GM12878 (cell line): ENCODE measurements around the gene RABL6.
"Not testable (repeated sequence)": the region's sequence is repeated elsewhere in the genome, so short reads cannot be mapped to it uniquely, and the experiment has no call there.

Experiments used
- ASH2L ChIP-seq: fragments of 300-600, 200-600 bp; sonication (generic); IDR thresholded peaks from 2 replicates; pipeline ENCODE4 v1.6.1; 2017; ENCODE audit warnings: low read depth, mild to moderate bottlenecking, borderline replicate concordance
- BRCA1 ChIP-seq: IDR thresholded peaks from 2 replicates; pipeline ENCODE4 v1.6.1; 2011; ENCODE audit warnings: low read depth, low read length, improper control_type of control experiment
- CBX5 ChIP-seq: sonication (generic); IDR thresholded peaks from 2 replicates; pipeline ENCODE4 v1.6.1; 2016; ENCODE audit warnings: low read depth, moderate library complexity, mild to moderate bottlenecking, inconsistent platforms
- CTCF ChIP-seq, 3 experiments: IDR thresholded peaks in 2 of 3; conservative IDR thresholded peaks in 1 of 3; 2 replicates each; pipeline ENCODE4 v1.5.1; 2011; ENCODE audit warnings: low read depth in 3 of 3, low read length in 3 of 3, mild to moderate bottlenecking in 3 of 3, control low read depth in 2 of 3, moderate library complexity in 2 of 3, inconsistent platforms in 1 of 3, mixed read lengths in 1 of 3; ENCODE audit not compliant: control insufficient read depth in 2 of 3, insufficient read depth in 1 of 3; ENCODE audit errors: extremely low read depth in 1 of 3
- HDGF ChIP-seq: fragments of 450-650 bp; IDR thresholded peaks from 2 replicates; pipeline ENCODE4 v1.6.1; 2016; ENCODE audit warnings: antibody characterized with exemption
- IRF4 ChIP-seq: IDR thresholded peaks from 2 replicates; pipeline ENCODE4 v1.6.1; 2011; ENCODE audit warnings: low read depth, low read length
- LARP7 ChIP-seq: fragments of 450-650 bp; IDR thresholded peaks from 2 replicates; pipeline ENCODE4 v1.6.1; 2017; ENCODE audit warnings: mild to moderate bottlenecking
- MYC ChIP-seq: IDR thresholded peaks from 2 replicates; pipeline ENCODE4 v1.6.1; 2011; ENCODE audit warnings: mild to moderate bottlenecking, low read length, moderate library complexity, inconsistent platforms; ENCODE audit not compliant: insufficient read depth, insufficient replicate concordance, insufficient read length, severe bottlenecking
- NFYB ChIP-seq: IDR thresholded peaks from 2 replicates; pipeline ENCODE4 v1.6.1; 2011; ENCODE audit warnings: low read depth, mild to moderate bottlenecking, low read length, improper control_type of control experiment, moderate library complexity; ENCODE audit not compliant: insufficient read depth
- NR2C1 ChIP-seq: fragments of 450-650 bp; IDR thresholded peaks from 2 replicates; pipeline ENCODE4 v1.6.1; 2017; ENCODE audit warnings: antibody characterized with exemption, mild to moderate bottlenecking, moderate library complexity
- NR2C2 ChIP-seq: IDR thresholded peaks from 2 replicates; pipeline ENCODE4 v1.6.1; 2011; ENCODE audit warnings: borderline replicate concordance, low read depth; ENCODE audit not compliant: control insufficient read depth, insufficient read length
- POLR2AphosphoS5 ChIP-seq: IDR thresholded peaks from 2 replicates; pipeline ENCODE4 v1.6.1; 2011; ENCODE audit warnings: mild to moderate bottlenecking, low read length, inconsistent platforms
- TCF12 ChIP-seq: IDR thresholded peaks from 2 replicates; pipeline ENCODE4 v1.6.1; 2011; ENCODE audit warnings: low read depth, mild to moderate bottlenecking, low read length
- TF ChIP-seq, protein P1 (sequence below): fragments of 450-650 bp; IDR thresholded peaks from 2 replicates; pipeline ENCODE4 v1.6.1; 2017; ENCODE audit warnings: low read depth, mild to moderate bottlenecking, moderate library complexity

GRCh38 chr9:136883670-136884069 lies 75.9 kb downstream of the RABL6 start:
- TF ChIP-seq NR2C1; NFYB; CTCF (IDR thresholded peaks at IDR 0.05 in 2 of 3, conservative IDR thresholded peaks at IDR 0.05 in 1 of 3; ENCODE audit: control insufficient read depth in 2 of 3, extremely low read depth in 1 of 3, insufficient read depth in 1 of 3, low read depth in 3 of 3, low read length in 3 of 3); HDGF; CBX5; TCF12; ASH2L; IRF4; NR2C2; LARP7; MYC; POLR2AphosphoS5; BRCA1: not testable (repeated sequence)
- TF ChIP-seq, protein P1, sequence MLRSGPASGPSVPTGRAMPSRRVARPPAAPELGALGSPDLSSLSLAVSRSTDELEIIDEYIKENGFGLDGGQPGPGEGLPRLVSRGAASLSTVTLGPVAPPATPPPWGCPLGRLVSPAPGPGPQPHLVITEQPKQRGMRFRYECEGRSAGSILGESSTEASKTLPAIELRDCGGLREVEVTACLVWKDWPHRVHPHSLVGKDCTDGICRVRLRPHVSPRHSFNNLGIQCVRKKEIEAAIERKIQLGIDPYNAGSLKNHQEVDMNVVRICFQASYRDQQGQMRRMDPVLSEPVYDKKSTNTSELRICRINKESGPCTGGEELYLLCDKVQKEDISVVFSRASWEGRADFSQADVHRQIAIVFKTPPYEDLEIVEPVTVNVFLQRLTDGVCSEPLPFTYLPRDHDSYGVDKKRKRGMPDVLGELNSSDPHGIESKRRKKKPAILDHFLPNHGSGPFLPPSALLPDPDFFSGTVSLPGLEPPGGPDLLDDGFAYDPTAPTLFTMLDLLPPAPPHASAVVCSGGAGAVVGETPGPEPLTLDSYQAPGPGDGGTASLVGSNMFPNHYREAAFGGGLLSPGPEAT = not testable (repeated sequence)
